ENCODE measurements around the gene PRSS33.

Gene PRSS33

GRCh38 chr16:2821487-2822157, 34.3 kb upstream of the PRSS33 start:
- in situ Hi-C loops (cut with MboI; ENCODE audit: low sequenced_read_pairs), result no loop called here

DNA sequence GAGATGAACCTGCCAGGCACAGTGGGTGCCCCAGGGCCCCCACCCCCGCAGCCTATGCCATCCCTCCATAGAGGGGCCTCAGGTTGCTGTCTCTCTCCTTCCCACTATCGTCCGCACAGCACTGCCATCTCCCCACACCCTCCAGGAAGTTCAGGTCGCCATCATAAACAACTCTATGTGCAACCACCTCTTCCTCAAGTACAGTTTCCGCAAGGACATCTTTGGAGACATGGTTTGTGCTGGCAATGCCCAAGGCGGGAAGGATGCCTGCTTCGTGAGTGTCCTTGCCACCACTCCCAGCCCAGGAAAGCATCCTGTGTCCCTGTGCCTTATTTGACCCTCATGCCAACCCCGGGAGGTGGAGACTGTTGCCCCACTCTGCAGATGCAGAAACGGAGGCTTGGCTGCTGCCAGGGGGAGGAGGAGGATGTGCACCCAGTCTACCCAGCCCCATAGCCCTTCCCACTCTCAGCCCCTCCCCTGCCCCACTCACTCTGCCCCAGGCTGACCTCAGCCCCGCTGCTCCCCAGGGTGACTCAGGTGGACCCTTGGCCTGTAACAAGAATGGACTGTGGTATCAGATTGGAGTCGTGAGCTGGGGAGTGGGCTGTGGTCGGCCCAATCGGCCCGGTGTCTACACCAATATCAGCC, 33.6 kb upstream of the PRSS33 start:
- in situ Hi-C loops (cut with MboI; ENCODE audit: low sequenced_read_pairs), result no loop called here

- in situ Hi-C loops (cut with MboI; ENCODE audit: low sequenced_read_pairs), result no loop called here
Measured at GRCh38 chr16:2819939-2820835, 32.8 kb upstream of the PRSS33 start.

DNA sequence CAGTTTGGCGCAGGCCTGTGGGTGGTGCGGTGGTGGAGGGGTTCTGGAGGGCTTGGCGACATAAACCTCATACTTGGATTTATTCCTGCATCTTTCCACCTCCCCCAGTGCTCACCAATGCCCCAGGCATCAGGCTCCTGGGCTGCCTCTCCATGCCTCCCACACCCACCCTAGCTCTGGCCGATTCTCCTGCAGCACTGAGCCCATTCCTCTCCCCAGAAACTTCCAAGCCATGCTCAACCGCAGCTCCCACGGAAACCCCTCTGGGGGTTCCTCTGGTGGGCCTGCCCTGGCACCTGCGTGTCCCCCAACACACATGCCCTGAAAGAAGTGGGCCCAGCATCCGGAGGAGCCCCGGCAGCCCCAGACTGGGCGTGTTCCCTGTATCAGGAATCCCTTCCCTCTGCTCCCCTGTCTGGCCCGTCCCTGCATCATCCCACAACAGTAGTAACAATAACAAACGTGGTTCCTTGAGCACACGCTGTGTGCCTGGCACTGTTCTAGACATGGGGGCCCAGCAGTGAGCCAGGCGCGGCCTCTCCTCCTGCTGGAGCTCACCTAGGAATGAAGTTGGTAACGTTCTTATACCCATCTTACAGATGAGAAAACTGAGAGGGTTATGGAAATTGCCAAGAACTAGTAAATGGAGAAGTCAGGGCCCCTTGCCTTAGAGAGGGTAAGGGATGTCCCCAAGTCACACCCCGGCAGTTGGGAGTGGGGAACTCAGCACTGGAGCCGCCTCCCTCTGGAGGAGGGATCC, 32.0 kb upstream of the PRSS33 start:
- in situ Hi-C loops (cut with MboI; ENCODE audit: low sequenced_read_pairs), result no loop called here

DNA sequence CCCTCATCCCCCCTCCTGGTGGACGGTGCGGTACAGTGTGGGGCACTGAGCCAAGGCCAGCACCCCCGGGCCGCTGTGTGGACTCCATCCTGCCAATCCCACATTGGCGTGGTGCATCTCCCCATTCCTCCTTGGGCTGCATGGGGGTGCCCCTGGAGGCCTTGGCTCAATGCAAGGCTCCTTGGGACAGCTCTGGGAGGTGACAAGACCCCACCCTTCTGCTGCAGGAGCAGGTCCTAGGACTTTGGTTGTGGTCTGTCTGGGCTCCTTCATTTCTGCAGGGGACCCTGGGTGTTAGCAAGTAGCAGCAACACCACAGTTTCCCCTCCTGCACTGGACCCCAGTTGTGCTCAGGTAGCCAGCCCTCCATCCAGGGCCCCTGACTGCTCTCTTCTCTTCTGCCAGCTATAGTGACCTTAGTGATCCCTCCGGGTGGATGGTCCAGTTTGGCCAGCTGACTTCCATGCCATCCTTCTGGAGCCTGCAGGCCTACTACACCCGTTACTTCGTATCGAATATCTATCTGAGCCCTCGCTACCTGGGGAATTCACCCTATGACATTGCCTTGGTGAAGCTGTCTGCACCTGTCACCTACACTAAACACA, 31.0 kb upstream of the PRSS33 start:
- in situ Hi-C loops (cut with MboI; ENCODE audit: low sequenced_read_pairs), result no loop called here

- in situ Hi-C loops (cut with MboI; ENCODE audit: low sequenced_read_pairs), result no loop called here
Measured at GRCh38 chr16:2817340-2818271, 30.2 kb upstream of the PRSS33 start.

DNA sequence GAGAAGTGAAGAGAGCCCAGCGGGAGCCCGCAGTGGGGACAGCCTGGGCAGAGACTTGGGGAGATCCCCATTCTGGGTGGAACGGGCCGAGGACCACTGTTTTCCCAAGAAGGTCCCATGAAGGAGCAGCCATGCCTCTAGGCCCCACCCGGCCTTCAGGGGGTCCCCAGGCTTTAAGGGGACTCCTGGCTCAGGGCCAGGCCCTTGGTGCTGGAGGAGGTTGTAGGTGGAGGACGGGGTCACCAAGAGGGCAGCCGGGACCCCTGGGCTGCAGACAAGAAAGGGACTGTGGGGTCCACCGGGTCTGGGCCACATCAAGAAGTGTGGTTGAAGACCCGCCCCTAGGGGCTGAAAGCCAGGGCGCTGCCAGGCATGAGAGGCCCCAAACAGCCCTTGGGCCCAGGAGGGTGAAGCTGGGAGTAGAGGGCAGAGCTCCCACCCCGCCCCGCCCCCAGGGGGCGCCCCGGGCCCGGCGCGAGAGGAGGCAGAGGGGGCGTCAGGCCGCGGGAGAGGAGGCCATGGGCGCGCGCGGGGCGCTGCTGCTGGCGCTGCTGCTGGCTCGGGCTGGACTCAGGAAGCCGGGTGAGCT, 29.5 kb upstream of the PRSS33 start, which contains the start of gene PRSS21:
Gene PRSS21, plus strand, starts transcription at position 487 of the 589 bp plus-strand sequence. Its CDS starts 32 bp downstream, at position 519.
- in situ Hi-C loops (cut with MboI; ENCODE audit: low sequenced_read_pairs), result no loop called here

- in situ Hi-C loops (cut with MboI; ENCODE audit: low sequenced_read_pairs), result no loop called here
Measured at GRCh38 chr16:2815299-2815771, 28.0 kb upstream of the PRSS33 start.

DNA sequence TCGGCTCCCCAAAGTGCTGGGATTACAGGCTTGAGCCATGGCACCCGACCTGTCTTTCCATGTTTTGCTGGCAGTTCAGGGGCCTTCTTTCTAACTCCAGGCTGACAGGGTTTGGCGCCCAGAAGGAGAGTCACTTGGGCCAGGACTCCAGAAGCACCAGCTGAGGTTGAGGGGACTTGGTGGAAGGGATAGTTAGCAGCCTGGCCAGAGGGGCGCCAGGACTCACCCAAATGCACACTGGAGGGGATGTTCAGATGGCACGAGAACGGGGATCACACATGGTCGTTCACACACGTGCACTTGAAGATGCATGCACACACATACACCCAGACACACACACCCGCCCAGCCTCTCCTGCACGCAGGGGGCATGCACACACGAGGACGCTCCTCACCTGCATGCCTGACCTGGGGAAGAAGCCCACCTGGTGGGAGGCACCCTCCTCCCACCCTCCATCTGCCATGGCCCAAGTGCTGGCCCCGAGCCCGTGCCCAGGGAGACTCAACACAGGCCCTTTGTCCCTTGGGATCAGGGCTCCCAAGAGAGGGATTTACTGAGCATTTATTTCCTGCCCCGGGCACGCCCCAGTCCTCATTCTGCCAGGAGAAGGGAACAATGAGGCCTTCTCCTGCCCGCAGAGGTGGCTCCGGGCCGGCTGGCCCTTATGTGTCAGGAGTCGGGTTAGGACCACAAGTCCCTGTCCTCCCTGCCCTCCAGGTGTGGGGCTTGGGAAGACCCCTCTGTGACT, 27.4 kb upstream of the PRSS33 start:
- in situ Hi-C loops (cut with MboI; ENCODE audit: low sequenced_read_pairs), result no loop called here

DNA sequence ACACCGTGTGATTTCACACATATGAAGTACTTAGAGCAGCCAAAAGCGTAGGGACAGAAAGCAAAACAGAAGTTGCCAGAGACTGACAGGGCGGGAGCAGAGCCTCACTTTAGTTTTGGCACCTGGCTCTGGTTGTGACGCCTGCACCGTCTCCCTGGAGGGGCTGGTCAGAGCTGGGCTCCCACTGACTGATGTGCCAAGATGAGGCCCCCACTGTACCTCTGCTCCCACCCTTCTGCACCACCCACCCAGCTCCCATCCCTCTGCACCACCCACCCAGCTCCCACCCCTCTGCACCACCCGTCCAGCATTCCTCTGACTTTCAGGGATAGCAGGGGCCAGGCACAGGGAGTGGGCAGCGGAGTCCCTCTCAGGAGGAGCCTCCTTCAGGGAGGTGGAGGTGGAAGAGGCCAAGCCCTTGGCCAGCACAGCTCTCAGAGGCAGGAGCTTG, 26.4 kb upstream of the PRSS33 start:
- in situ Hi-C loops (cut with MboI; ENCODE audit: low sequenced_read_pairs), result no loop called here

DNA sequence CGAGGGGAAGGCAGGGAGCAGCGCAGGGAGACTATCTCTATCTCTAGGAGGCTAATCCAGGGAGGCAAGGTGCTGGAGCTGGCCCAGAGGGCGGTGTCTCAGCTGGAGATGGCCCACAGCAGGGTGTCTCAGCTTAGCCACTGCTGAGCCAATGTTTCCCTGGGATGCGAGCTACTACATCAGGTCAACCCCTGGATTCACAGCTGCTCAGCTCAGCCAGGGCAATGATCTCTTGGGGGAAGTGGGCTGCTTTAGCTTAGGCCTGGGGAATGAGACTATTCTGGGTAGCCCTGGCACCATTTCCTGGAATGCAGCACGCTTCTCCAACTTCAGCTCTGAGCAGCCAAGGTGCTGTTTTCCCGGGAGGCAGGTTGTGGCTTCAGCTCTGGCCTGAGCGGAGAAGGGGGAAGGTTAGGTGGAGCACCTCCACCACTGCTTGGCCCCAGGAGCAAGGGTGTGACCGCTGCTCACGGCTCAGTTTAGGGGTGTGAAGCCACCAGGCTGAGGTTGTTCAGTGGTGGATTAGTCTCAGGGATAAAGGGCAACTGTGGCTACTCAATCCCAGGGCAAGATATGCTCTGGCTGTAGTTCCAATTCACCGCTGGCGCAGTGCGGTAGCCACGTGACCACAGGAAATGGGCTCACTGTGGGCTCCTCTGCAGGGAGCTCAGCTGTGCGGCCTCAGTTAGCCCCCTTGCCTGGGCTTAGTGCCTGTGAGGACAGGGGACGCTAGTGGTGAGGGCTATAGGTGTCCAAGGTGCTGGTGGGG, 24.5 kb upstream of the PRSS33 start:
- in situ Hi-C loops (cut with MboI; ENCODE audit: low sequenced_read_pairs), result no loop called here

DNA sequence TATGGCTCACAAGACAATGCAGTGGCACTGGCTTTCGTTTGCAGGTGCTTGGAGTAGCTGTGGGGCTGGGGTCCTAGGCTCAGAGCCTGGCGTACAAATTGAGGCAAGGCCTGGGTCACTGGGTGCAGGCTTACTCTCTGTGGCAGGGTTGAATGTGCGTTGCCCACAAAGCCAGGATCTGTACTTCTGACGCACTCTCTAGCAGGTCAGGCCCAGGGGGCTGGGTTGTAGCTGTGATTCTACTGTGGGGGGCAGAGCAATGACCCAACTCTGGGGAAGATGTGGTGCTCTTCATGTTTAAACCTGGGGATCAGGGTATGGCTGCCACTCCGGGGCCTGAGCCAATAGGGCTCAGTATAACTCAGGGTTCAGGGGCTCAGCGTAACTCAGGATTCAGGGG, 23.3 kb upstream of the PRSS33 start:
- in situ Hi-C loops (cut with MboI; ENCODE audit: low sequenced_read_pairs), result no loop called here

GRCh38 chr16:2809149-2809760, 21.9 kb upstream of the PRSS33 start:
- in situ Hi-C loops (cut with MboI; ENCODE audit: low sequenced_read_pairs), result no loop called here

DNA sequence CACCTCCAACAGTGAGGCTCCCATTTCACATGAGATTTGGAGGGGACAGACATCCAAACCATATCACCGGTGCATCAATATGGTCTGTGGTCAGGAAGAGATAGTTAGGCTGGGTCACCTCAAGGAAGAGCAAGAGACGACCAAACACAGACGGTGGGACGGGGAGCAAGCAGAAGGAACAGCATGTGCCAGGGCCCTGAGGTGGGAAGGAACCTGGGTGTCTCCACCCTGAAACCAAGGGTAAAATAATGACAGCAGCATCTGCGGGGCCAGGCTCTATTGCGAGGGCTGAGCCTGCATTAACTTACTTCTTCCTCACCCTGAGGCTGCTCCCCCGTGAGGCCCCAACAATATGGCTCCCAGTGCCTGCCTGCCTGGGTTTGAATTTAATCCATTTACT, 20.8 kb upstream of the PRSS33 start:
- in situ Hi-C loops (cut with MboI; ENCODE audit: low sequenced_read_pairs), result no loop called here

- in situ Hi-C loops (cut with MboI; ENCODE audit: low sequenced_read_pairs), result no loop called here
Measured at GRCh38 chr16:2806286-2806685, 18.9 kb upstream of the PRSS33 start.

DNA sequence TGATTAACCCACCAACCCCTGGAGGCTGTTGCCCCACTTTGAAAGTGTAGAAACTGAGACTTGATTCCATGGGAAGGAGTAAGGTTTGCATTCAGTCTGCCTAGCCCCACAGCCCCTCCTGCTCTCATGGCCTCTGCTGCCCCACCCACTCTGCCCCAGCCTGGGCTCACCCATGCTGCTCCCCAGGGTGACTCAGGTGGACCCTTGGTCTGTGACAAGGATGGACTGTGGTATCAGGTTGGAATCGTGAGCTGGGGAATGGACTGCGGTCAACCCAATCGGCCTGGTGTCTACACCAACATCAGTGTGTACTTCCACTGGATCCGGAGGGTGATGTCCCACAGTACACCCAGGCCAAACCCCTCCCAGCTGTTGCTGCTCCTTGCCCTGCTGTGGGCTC, 17.4 kb upstream of the PRSS33 start:
- in situ Hi-C loops (cut with MboI; ENCODE audit: low sequenced_read_pairs), result no loop called here

Measured in HL-60/S4 treated with retinoic acid at 250 ng/mL for 4 days and 3 days (cell line).